Posterior cingulate gyrus (tissue), 11 donors: ENCODE results near the gene IGHMBP2.
"Not testable (repeated sequence)": the region's sequence is repeated elsewhere in the genome, so short reads cannot be mapped to it uniquely, and the experiment has no call there.

ENCODE experiments used
- DNase-seq, 10 donors: peaks; one replicate each; pipeline versions ENCODE4 v3.0.0 to v3.0.0-alpha.2; 2020 to 2021; ENCODE audit warnings: mixed read lengths in 3 of 10
- intact Hi-C: fragments of 100-400 bp; cut with DNase I; formaldehyde crosslinking; loops from one replicate; pipeline ENCODE4 v1.15.1; 2023

The IGHMBP2 gene

GRCh38 chr11:68956547-68957254, 53.0 kb downstream of the IGHMBP2 start:
- intact Hi-C loops, result no loop called here

DNA sequence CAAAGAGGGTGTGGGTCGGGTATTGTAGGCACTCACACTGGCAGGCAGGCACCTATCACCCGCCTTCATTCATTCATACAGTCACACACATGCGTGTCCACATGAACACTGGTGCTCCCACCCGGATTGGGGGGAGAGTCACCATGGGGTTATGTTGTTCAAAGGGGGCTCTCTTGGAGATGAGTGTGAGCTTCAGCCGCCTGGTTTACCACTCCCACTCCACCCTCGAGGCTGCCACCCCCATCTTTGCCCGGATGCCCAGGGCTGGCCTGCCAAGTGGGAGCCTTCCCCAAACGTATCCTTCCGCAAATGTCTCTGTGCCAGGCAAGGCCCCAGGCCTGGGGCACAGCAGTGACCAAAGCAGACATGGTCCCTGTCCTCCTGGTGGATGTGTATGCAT, 54.5 kb downstream of the IGHMBP2 start:
- DNase-seq, result peak in 3 of 10 donors; percentile 25 to 77 (median 74)

More at GRCh38 chr11:68956547-68957254, 53.0 kb downstream of the IGHMBP2 start:
- DNase-seq, result peak in 1 of 10 donors; percentile 57

DNA sequence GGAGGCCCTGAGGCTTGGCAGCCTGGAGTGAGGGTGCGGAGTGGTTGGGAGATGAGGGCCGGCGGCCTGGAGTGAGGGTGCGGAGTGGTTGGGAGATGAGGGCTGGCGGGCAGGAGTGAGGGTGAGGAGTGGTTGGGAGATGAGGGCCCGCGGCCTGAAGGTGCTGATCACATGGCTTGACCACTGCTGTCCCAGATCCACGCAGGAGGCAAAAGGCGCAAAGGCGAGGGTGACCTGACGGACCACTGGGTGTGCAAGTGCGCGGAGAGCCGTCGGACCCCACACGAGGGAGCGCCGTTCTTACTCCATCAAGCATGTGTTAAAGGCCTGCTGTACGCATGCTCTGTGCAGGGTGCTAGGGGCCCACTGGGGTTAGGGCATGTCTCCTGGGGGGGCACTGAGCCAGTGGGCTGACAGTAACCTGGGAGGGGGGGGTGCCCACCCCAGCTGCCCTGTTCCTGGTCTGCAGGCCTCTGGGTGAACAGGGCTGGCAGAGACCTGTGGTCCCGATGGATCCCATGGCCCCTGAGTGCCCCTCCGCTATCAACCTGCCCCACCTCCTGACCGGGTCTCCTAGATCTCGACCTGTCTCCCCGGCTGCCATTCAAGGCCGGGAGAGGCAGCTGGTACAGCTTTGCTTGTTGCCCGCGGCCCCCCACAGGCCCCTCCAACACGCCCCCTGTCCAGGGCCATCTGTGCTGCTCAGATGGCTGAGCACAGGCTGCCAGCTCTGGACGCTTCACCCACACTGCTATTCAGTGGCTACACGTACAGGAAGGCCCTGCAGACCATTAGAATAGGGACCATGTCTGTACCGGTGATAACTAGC, 56.0 kb downstream of the IGHMBP2 start:
- intact Hi-C loops, result no loop called here
- DNase-seq, result peak in 3 of 10 donors; percentile 66 to 78 (median 66)

More for the DNA sequence above, 54.5 kb downstream of the IGHMBP2 start:
- intact Hi-C loops, result no loop called here

- intact Hi-C loops, result no loop called here
- DNase-seq, result peak in 3 of 10 donors; percentile 58 to 73 (median 73)
Observed at GRCh38 chr11:68960294-68961071, 56.8 kb downstream of the IGHMBP2 start.

DNA sequence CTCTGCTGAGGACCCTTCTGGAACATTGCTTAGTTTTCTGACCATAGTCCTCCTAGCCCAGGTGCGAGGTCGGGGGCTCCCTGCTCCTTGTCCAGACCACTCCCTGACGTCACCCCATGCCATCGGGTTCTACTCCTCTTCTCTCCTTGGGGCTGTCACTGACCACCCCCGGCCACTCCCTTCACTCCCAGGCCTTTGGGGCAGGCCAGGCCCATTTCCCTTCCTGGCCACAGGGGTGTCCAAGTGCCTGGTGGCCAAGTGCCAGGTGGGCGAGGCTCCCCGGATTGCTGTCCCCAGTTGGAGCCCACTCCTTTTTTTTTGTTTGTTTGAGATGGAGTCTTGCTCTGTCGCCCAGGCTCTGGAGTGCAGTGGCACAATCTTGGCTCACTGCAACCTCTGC, 57.6 kb downstream of the IGHMBP2 start:
- intact Hi-C loops, result no loop called here
- DNase-seq, result peak in 3 of 10 donors; percentile 50 to 67 (median 50)

GRCh38 chr11:68962527-68963250, 59.0 kb downstream of the IGHMBP2 start:
- intact Hi-C loops, result no loop called here
- DNase-seq, result peak in 3 of 10 donors; percentile 10 to 60 (median 53)

DNA sequence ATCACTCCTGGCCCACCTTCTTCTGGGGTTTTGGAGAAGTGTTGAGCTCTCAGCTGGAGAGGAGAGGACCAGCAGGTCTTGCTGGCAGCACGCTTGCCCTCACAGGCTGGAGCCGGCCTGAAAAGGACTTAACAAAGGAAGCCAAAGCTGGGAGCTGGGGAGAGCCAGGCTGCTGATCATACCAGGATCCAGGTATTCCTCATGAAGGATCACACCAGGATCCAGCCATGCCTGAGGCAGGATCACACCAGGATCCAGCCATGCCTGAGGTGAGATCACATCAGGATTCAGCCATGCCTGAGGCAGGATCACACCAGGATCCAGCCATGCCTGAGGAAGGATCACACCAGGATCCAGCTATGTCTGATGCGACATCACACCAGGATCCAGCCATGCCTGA, 60.1 kb downstream of the IGHMBP2 start:
- DNase-seq, result peak in 1 of 10 donors; percentile 51
- intact Hi-C loops, result no loop called here

DNA sequence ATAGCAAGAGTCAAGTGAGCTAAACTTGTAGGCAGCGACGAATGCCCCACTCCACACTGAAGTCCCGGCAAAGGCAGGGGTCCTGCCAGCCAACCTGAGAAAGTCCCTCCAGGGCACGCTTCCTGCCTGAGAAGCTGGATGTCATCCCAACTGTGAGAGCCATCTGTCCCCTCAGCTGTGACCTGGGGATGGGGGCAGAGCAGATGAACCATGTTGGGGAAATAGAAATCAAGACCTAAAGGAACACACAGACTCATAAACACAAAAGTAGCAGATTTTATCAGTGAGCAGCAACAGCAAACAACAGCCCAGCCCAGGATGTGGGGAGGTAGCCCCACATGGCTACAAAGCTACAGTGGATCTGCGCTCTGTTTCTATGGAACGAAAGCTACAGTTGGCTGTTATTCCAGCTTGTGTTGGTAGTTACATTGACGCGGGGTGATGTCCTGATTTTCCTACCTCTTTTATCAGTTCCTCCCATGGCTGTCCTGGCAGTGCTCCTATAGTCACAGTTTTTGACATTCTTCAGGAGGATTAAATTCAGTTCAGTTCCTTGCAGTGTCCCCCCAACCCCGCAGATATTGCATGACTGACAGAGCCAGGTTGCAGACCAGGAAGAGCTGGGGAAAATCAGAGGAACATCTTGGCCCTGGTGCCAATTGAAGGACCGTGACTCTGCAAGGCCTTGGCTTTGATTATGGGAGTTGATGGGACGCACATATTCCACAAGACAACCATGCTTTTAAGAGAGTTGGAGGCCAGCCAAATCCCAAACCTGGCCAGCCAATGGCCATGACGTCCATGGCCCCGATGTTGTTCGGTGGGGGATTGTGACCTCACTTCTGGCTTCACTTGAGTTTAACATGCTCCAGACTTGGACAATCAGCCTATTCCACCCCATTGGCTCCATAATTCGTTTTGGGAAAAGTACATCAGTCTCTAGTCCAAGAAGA, 62.5 kb downstream of the IGHMBP2 start:
- peak in 3 of 10 donors; percentile 35 to 52 (median 40) for DNase-seq
- intact Hi-C loops, result no loop called here

GRCh38 chr11:68966894-68967780, 63.4 kb downstream of the IGHMBP2 start:
- DNase-seq, result no peak
- intact Hi-C loops, result no loop called here

GRCh38 chr11:68968306-68969250, 64.9 kb downstream of the IGHMBP2 start:
- intact Hi-C loops, result no loop called here
- DNase-seq, result peak in 3 of 10 donors; percentile 22 to 59 (median 55)

GRCh38 chr11:68969386-68969785, 65.7 kb downstream of the IGHMBP2 start:
- intact Hi-C loops, result no loop called here
- DNase-seq, result peak in 2 of 10 donors; percentile 34 to 67

GRCh38 chr11:68970921-68971636, 67.4 kb downstream of the IGHMBP2 start:
- intact Hi-C loops, result no loop called here
- peak in 3 of 10 donors; percentile 16 to 46 (median 17) for DNase-seq

DNA sequence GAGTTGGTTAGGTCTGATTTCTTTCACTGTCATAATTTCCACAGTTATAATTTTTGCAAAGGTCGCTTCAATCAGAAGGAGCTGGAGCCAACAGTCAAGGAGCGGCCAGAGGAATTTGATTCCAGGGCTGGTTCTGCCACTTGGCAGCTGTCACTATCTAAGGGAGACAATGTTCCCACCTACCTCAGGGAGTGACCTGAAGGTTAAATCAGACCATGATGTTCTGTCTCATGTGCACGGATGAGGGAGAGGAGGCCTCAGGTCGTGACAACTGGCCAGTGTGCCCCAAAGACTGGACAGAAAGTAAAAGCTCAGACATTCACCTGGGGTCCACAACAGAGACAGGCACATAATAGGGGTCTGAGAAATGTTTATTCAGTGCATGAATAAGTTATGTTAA, 69.5 kb downstream of the IGHMBP2 start:
- peak in 1 of 10 donors; percentile 19 for DNase-seq
- intact Hi-C loops, result no loop called here

- peak in 2 of 10 donors; percentile 2 to 7 for DNase-seq
- intact Hi-C loops, result not testable (repeated sequence)
Observed at GRCh38 chr11:68973706-68974105, 70.0 kb downstream of the IGHMBP2 start.

GRCh38 chr11:68974421-68975194, 70.9 kb downstream of the IGHMBP2 start:
- intact Hi-C loops, result no loop called here
- peak in 3 of 10 donors; percentile 35 to 68 (median 35) for DNase-seq
